H9 (cell line): Measurements from ENCODE around the gene ZNF569. TPM values are rescaled to one million over a fixed set of nuclear protein-coding genes. Genes with fewer than 3 reads are reported as not detected.

Source experiments
- DNase-seq: peaks from one replicate; pipeline ENCODE4 v3.0.0-alpha.2; 2017
- H2AFZ ChIP-seq: one replicate; pipeline ENCODE4 v1.6.1; 2013; ENCODE audit warnings: mild to moderate bottlenecking, low read length, control low read depth, moderate library complexity
- H2AK5ac ChIP-seq: 2 replicates; pipeline ENCODE4 v1.6.1; 2013; ENCODE audit warnings: low read length, control low read depth, mixed read lengths; ENCODE audit not compliant: insufficient read length
- H2BK120ac ChIP-seq: one replicate; pipeline ENCODE4 v1.6.1; 2013; ENCODE audit warnings: low read depth, mild to moderate bottlenecking, low read length, control low read depth, inconsistent platforms; ENCODE audit not compliant: poor library complexity, severe bottlenecking
- H2BK12ac ChIP-seq: 2 replicates; pipeline ENCODE4 v1.6.1; 2013; ENCODE audit warnings: low read length, control low read depth, mixed read lengths, low read depth; ENCODE audit not compliant: insufficient read length
- H2BK15ac ChIP-seq: 2 replicates; pipeline ENCODE4 v1.6.1; 2013; ENCODE audit warnings: low read depth, low read length, control low read depth
- H2BK20ac ChIP-seq: one replicate; pipeline ENCODE4 v1.6.1; 2013; ENCODE audit warnings: low read depth, mild to moderate bottlenecking, low read length, control low read depth, inconsistent platforms; ENCODE audit not compliant: poor library complexity, severe bottlenecking
- H2BK5ac ChIP-seq: 2 replicates; pipeline ENCODE4 v1.6.1; 2013; ENCODE audit warnings: low read length, control low read depth, mixed read lengths; ENCODE audit not compliant: insufficient read length
- H3K14ac ChIP-seq: 2 replicates; pipeline ENCODE4 v1.6.1; 2013; ENCODE audit warnings: low read length, control low read depth; ENCODE audit not compliant: insufficient read depth
- H3K18ac ChIP-seq: 2 replicates; pipeline ENCODE4 v1.6.1; 2013; ENCODE audit warnings: low read depth, mild to moderate bottlenecking, mixed read lengths, low read length, control low read depth; ENCODE audit not compliant: insufficient read length
- H3K23ac ChIP-seq: 2 replicates; pipeline ENCODE4 v1.6.1; 2013; ENCODE audit warnings: low read length, control low read depth, mixed read lengths, low read depth; ENCODE audit not compliant: insufficient read length
- H3K23me2 ChIP-seq: 2 replicates; pipeline ENCODE4 v1.6.1; 2013; ENCODE audit warnings: low read depth, mild to moderate bottlenecking, mixed read lengths, low read length, control low read depth; ENCODE audit not compliant: insufficient read length, poor library complexity, severe bottlenecking
- H3K27ac ChIP-seq: 2 replicates; pipeline ENCODE4 v1.5.1; 2013; ENCODE audit warnings: low read length, control low read depth, mixed read lengths, low read depth; ENCODE audit not compliant: insufficient read length
- H3K27me3 ChIP-seq: 2 replicates; pipeline ENCODE4 v1.6.1; 2013; ENCODE audit warnings: low read length, control low read depth, inconsistent platforms; ENCODE audit not compliant: insufficient read depth
- H3K4ac ChIP-seq: 2 replicates; pipeline ENCODE4 v1.6.1; 2013; ENCODE audit warnings: low read depth, mild to moderate bottlenecking, control low read depth, inconsistent platforms, low read length, moderate library complexity
- H3K4me1 ChIP-seq: 2 replicates; pipeline ENCODE4 v1.6.1; 2013; ENCODE audit warnings: low read length, control low read depth, inconsistent platforms; ENCODE audit not compliant: insufficient read depth
- H3K4me2 ChIP-seq: 2 replicates; pipeline ENCODE4 v1.6.1; 2013; ENCODE audit warnings: low read length, control low read depth, mixed read lengths; ENCODE audit not compliant: insufficient read length, insufficient read depth
- H3K56ac ChIP-seq: 2 replicates; pipeline ENCODE4 v1.6.1; 2013; ENCODE audit warnings: low read depth, mild to moderate bottlenecking, mixed read lengths, low read length, control low read depth; ENCODE audit not compliant: insufficient read length
- H3K79me1 ChIP-seq: 2 replicates; pipeline ENCODE4 v1.6.1; 2013; ENCODE audit warnings: low read depth, mild to moderate bottlenecking, moderate library complexity, low read length, control low read depth, inconsistent platforms; ENCODE audit not compliant: insufficient read depth, poor library complexity, severe bottlenecking
- H3K79me2 ChIP-seq: 2 replicates; pipeline ENCODE4 v1.6.1; 2013; ENCODE audit warnings: low read length, control low read depth, inconsistent platforms; ENCODE audit not compliant: insufficient read depth
- H3K9ac ChIP-seq: 2 replicates; pipeline ENCODE4 v1.6.1; 2013; ENCODE audit warnings: low read length, control low read depth, mixed read lengths; ENCODE audit not compliant: insufficient read length; ENCODE audit errors: extremely low read depth
- H3K9me3 ChIP-seq: one replicate; pipeline ENCODE4 v1.6.1; 2013; ENCODE audit warnings: low read depth, low read length, inconsistent platforms; ENCODE audit not compliant: control insufficient read depth
- H3T11ph ChIP-seq: one replicate; pipeline ENCODE4 v1.6.1; 2013; ENCODE audit warnings: mild to moderate bottlenecking, low read length, control low read depth, inconsistent platforms
- H4K20me1 ChIP-seq: one replicate; pipeline ENCODE4 v1.6.1; 2013; ENCODE audit not compliant: control insufficient read depth, insufficient read length, insufficient read depth
- H4K5ac ChIP-seq: 2 replicates; pipeline ENCODE4 v1.6.1; 2013; ENCODE audit warnings: low read depth, mild to moderate bottlenecking, mixed read lengths, low read length, control low read depth; ENCODE audit not compliant: insufficient read length
- H4K8ac ChIP-seq: replicated peaks from 2 replicates; pipeline ENCODE4 v1.6.1; 2013; ENCODE audit warnings: low read length, control low read depth, mixed read lengths, low read depth; ENCODE audit not compliant: insufficient read length
- H4K91ac ChIP-seq: 2 replicates; pipeline ENCODE4 v1.6.1; 2013; ENCODE audit warnings: low read depth, mild to moderate bottlenecking, moderate library complexity, mixed read lengths, low read length, control low read depth; ENCODE audit not compliant: insufficient read length
- H3K27ac Mint-ChIP-seq, 3 experiments: 2 replicates in 2 of 3; 3 replicates in 1 of 3; pipeline ENCODE4 v1.8.0; 2020 to 2021; ENCODE audit warnings: mixed read lengths in 3 of 3, mild to moderate bottlenecking in 1 of 3, moderate library complexity in 1 of 3
- H3K27me3 Mint-ChIP-seq: 2 replicates; pipeline ENCODE4 v1.8.0; 2021; ENCODE audit warnings: low read depth, mild to moderate bottlenecking, moderate library complexity, mixed read lengths
- H3K36me3 Mint-ChIP-seq, 3 experiments: 2 replicates in 2 of 3; 3 replicates in 1 of 3; pipeline ENCODE4 v1.8.0; 2020 to 2021; ENCODE audit warnings: low read depth in 3 of 3, mixed read lengths in 3 of 3; ENCODE audit not compliant: insufficient read depth in 1 of 3
- H3K4me1 Mint-ChIP-seq, 2 experiments: 2 replicates each; pipeline ENCODE4 v1.8.0; 2020; ENCODE audit warnings: mixed read lengths in 2 of 2
- H3K4me3 Mint-ChIP-seq, 2 experiments: 2 replicates in 1 of 2; 3 replicates in 1 of 2; pipeline ENCODE4 v1.8.0; 2020 to 2021; ENCODE audit warnings: mild to moderate bottlenecking in 2 of 2, mixed read lengths in 2 of 2, moderate library complexity in 1 of 2
- H3K9me3 Mint-ChIP-seq, 2 experiments: 2 replicates in 1 of 2; 3 replicates in 1 of 2; pipeline ENCODE4 v1.8.0; 2020; ENCODE audit warnings: mild to moderate bottlenecking in 2 of 2, mixed read lengths in 2 of 2, moderate library complexity in 1 of 2
- CTCF ChIP-seq: fragments of 200-600 bp; sonication (generic); conservative IDR thresholded peaks from 3 replicates; pipeline ENCODE4 v1.8.0; 2021; ENCODE audit warnings: antibody characterized with exemption, mild to moderate bottlenecking
- WGBS: extraction: QIAGEN DNeasy Blood & Tissue Kit; methylation state at CpG from one replicate; pipeline ENCODE4 v1.1.7; 2013; ENCODE audit warnings: missing lambda C conversion rate, low lambda C conversion rate, mixed read lengths; ENCODE audit not compliant: insufficient read length; ENCODE audit errors: extremely low coverage; 5-methylcytosine and 5-hydroxymethylcytosine counted together
- total RNA-seq: library from RNA; stranded (reverse); gene quantifications from 2 replicates; pipeline ENCODE4 v1.2.1, GENCODE V29; 2021

Gene ZNF569
- total RNA-seq, 1 experiment from 2014 or later = 14.2 TPM

- H4K20me1 ChIP-seq = no peaks in the 10 kb centered on the region
- H2BK5ac ChIP-seq = no peak overlapping the region
- no peak overlapping the region for H2BK15ac ChIP-seq
- no peak for DNase-seq
- Mint-ChIP-seq H3K27me3 (peaks cover 6% of the 10 kb centered on the region), H3K9me3 (peaks cover 87 to 88% of the 10 kb centered on the region in 2 experiments), H3K27ac (no peak overlapping the region), H3K36me3 (peaks cover 9 to 29% (median 14%) of the 10 kb centered on the region in 3 experiments; a peak in 6 of 7 replicates), H3K4me3 (no peak overlapping the region), H3K4me1 (no peaks in the 10 kb centered on the region)
- no peak overlapping the region for H4K8ac ChIP-seq
- H2BK20ac ChIP-seq = no peak overlapping the region
- no peak for TF ChIP-seq CTCF
- no peak overlapping the region for H3K9ac ChIP-seq
- no peak overlapping the region for H2AFZ ChIP-seq
- H2BK120ac ChIP-seq = no peak overlapping the region
- H3K27ac ChIP-seq = no peak overlapping the region
- H3K23me2 ChIP-seq = no peaks in the 10 kb centered on the region
- no CpG with 5 or more reads among the region's 34 CpGs for WGBS
- H3K4me1 ChIP-seq = no peaks in the 10 kb centered on the region
- H3T11ph ChIP-seq = no peak overlapping the region
- H3K4ac ChIP-seq = no peak overlapping the region
- H4K91ac ChIP-seq = no peak overlapping the region
- no peaks in the 10 kb centered on the region for H3K27me3 ChIP-seq
- H3K4me2 ChIP-seq = no peak overlapping the region
- H3K79me1 ChIP-seq = no peaks in the 10 kb centered on the region
- no peak overlapping the region for H3K56ac ChIP-seq
- peaks cover 51% of the 10 kb centered on the region for H3K9me3 ChIP-seq
- no peak overlapping the region for H4K5ac ChIP-seq
- no peaks in the 10 kb centered on the region for H3K79me2 ChIP-seq
- H2AK5ac ChIP-seq = no peak overlapping the region
- no peak overlapping the region for H2BK12ac ChIP-seq
- no peak overlapping the region for H3K23ac ChIP-seq
- H3K14ac ChIP-seq = no peak overlapping the region
- no peak overlapping the region for H3K18ac ChIP-seq
Measured at GRCh38 chr19:37403403-37403802, 63.8 kb downstream of the ZNF569 start.
